GM18858 (cell line): ENCODE measurements around the gene GRIN3A.
"Not testable (repeated sequence)": the region's sequence is repeated elsewhere in the genome, so short reads cannot be mapped to it uniquely, and the experiment has no call there.

ENCODE experiments used
- ATAC-seq: cut with Tn5 transposase; IDR thresholded peaks from one replicate; pipeline ENCODE4 v1.9.1; 2021; ENCODE audit not compliant: unreplicated experiment

GRIN3A gene

GRCh38 chr9:101738566-101739183 is at the start of gene GRIN3A:
Gene GRIN3A, minus strand, starts transcription at chr9:101738647. Its CDS starts 668 bp downstream, at chr9:101737979.
- no peak for ATAC-seq

- no peak for ATAC-seq
These were observed 49.4 kb upstream of the GRIN3A start for GRCh38 chr9:101787891-101788290.

GRCh38 chr9:101778332-101778731 is 39.9 kb upstream of the GRIN3A start:
- no peak for ATAC-seq

GRCh38 chr9:101764472-101764871 is 26.0 kb upstream of the GRIN3A start:
- ATAC-seq: no peak

- ATAC-seq: no peak
These were observed 20.0 kb upstream of the GRIN3A start for GRCh38 chr9:101758304-101758930.

GRCh38 chr9:101753716-101754115 is 15.3 kb upstream of the GRIN3A start:
- no peak for ATAC-seq

- ATAC-seq: no peak
These were observed 13.4 kb upstream of the GRIN3A start for GRCh38 chr9:101751895-101752294.

- ATAC-seq: no peak
These were observed 864 bp upstream of the GRIN3A start for GRCh38 chr9:101739311-101739710.

GRCh38 chr9:101737705-101738565 is 512 bp downstream of the GRIN3A start:
- ATAC-seq: no peak

- no peak for ATAC-seq
These were observed 1.2 kb downstream of the GRIN3A start for GRCh38 chr9:101737165-101737704.

- no peak for ATAC-seq
These were observed 1.7 kb downstream of the GRIN3A start for GRCh38 chr9:101736717-101737116.

- no peak for ATAC-seq
These were observed 7.0 kb downstream of the GRIN3A start for GRCh38 chr9:101731429-101731828.

- ATAC-seq: peak; percentile 86
These were observed 10.6 kb downstream of the GRIN3A start for GRCh38 chr9:101727612-101728524.

GRCh38 chr9:101724271-101724670 is 14.2 kb downstream of the GRIN3A start:
- not testable (repeated sequence) for ATAC-seq

- no peak for ATAC-seq
These were observed 20.3 kb downstream of the GRIN3A start for GRCh38 chr9:101718192-101718591.

GRCh38 chr9:101716629-101717028 is 21.8 kb downstream of the GRIN3A start:
- no peak for ATAC-seq

- peak; percentile 76 for ATAC-seq
These were observed 27.0 kb downstream of the GRIN3A start for GRCh38 chr9:101711330-101711941.

- no peak for ATAC-seq
These were observed 29.6 kb downstream of the GRIN3A start for GRCh38 chr9:101708855-101709254.

GRCh38 chr9:101707721-101708120 is 30.7 kb downstream of the GRIN3A start:
- ATAC-seq: no peak

- ATAC-seq: no peak
These were observed 31.4 kb downstream of the GRIN3A start for GRCh38 chr9:101706997-101707396.
